NCI-H1436 (cell line): ENCODE results near the gene DCUN1D2.
"Not testable (repeated sequence)": the region's sequence is repeated elsewhere in the genome, so short reads cannot be mapped to it uniquely, and the experiment has no call there.

Source experiments
- DNase-seq: peaks from one replicate; lab custom pipeline; 2025; lab: John Stamatoyannopoulos, UW

DCUN1D2 gene

DNA sequence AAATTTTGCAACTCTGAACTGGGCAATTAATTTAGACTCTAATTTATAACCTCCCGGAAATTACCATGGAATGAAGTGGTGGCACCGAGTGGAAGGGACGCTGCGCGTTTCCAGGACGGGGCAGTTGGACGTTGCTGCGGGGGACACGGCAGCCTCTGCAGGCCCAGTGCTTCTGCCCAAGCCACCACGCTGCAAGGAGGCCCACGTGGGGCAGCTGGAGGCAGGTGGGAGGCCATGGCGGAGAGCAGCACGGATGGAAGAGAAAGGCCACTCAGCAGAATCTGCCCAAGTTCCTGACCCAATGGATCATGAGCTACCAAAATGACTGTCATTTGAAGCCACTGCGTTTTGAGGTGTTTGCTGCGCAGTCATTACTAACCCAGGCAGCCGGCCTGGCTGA, 26.0 kb downstream of the DCUN1D2 start:
- no peak for DNase-seq

DNA sequence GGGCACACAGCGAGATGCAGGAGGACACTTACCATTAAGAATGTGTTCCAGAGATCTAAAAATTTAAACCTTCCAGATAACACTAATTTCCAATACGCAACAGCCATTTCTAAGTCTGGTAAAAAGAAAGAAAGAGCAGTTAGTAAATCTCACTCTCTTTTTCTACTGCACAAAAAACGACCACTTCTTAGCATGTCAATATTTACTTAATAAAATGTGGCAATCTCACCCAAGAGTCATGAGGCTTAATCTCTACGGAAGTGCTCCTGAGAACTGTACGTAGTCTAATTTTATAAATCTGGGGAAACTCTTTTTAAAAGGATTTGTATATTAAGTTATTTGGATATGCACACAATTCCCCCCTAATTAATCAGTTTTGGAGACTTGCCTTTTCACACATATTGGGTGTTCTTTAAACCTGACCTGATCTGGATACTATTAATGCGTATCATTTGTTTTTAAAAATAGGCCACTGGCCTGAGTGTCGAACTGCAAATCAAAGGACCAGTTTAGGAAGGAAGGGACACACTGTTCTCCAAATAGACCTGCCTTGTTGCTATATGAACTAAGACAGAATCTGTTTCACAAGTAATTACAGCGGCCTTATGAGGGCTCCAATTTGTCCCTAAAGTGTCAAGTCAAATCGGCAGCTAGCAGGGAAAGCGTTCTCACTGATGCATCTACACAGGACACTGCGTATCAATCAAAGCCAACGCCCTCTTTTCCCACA, 29.3 kb downstream of the DCUN1D2 start:
- DNase-seq: no peak

DNA sequence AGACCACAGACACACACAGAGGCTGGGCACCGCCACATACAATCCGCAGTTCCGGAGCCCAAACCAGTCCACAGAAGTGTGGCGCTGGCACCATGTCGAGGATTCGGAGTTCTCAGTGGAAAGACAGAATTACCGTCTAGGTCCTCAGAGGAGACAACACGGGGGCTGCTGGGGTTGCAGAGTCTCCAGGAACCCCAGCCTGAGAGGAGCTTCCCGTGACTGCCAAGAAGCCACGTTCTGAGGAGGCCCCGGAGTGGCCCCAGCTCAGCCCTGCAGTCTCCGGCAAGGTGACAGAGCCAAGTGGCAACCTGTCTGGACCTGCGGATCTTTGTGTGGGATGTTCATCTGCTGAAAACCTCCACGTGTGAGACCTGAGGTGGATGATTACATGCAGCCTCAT, 29.9 kb downstream of the DCUN1D2 start:
- DNase-seq: no peak

DNA sequence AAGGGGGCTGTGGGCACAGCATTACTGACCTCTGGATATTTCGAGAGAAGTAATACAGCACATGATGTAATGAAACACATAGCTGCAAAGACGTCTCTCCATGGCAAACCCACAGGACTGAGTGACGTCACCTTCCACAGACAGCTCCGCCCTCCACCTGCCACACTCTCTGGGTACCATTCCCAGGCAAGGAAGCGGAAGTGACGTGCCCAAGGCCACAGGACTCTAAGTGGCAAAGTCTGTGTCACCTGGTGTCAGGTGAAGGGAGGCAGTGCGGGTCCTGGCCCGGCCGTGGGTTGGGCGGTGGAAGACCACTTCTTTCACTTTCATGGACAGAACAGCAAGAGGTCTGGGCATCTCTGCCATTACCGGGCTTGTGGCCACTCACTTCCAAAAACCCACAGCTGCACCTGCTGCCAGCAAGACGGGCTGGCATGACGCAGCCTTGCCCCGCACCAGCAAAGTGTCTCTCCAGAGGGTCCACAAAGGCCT, 30.4 kb downstream of the DCUN1D2 start:
- DNase-seq: no peak

DNA sequence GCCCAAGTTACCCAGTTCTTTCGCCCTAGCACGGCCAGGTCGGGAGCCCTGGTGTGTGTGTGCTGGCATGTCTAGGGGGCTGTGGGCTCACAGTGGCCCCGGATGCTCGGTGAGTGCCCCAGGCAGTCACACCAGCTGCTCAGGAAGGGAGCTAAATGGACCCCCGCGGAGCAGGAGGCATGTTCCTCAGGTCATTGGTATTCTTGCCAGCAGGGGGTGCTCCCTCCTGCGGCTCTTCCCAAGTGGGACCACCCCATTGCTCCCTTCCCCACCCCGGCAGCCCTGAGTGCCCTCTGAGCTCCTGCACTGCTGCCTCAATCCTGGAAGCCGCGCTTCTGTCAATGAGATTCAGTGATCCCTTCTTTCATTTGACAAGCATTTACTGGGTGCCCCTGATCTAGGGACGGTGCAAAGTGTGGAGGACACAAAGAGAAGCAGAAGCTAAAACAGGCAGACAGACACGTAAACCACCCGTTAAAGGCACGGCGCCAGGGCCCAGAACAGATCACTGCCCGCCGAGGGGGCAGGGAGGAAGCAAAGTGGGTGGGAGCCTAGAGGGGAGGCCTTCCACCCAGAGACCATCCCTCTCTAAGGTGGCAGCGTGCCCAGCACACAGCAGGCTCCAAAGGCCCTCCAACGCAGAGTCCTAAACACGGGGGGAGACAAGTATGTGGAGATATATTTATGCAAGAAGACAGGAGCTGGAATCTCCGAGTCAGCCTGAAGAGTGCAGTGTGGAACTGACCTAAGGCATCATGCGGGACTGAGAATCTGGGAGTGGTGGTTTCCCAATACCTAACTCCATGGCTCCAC, 32.1 kb downstream of the DCUN1D2 start:
- no peak for DNase-seq

DNA sequence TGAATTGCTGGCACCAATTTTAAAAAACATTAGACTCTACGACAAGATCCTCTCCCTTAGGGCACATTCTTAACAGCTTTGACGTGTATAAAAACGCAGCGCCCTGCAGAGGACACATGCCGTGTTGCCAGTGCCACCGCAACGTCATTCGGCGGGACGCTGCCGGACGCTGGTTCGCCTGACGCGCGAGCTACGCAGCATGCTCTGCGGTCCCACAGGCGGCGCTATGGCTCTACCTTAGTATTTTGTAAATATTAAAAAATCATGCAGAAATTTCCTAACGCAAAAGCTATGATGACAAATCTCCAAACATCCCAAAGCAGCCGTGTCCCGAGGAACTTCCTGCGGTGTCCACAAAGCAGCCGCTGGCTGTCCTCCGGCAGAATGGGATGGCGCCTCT, 33.0 kb downstream of the DCUN1D2 start:
- no peak for DNase-seq

DNA sequence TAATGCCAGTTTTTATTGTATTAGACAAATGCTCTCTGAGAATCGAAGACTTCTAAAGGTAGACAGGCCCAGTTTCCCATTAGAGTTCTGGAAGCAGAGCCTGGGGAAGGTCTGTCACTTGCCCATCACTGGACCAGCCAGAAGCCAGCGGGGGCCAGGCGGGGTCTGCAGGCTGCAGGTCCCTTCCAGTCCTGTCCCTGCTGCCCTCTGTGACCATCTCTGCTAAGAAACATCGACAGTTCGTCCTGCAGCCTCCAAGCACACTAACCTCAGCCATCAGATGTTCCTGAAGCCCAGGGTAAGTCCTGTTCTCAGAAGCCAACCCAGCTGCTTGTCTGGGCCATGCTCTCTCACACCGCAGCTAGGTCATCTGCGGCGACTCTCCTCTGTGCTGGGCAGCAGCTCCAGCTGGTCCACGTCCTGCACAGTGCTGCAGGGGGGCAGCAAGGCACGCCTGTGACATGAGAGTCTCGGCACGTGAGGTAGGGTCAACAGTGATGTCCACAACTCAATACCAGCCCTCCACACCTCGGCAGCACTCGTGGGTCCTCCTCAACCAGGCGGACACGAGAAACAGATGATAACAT, 34.3 kb downstream of the DCUN1D2 start:
- DNase-seq: no peak

DNA sequence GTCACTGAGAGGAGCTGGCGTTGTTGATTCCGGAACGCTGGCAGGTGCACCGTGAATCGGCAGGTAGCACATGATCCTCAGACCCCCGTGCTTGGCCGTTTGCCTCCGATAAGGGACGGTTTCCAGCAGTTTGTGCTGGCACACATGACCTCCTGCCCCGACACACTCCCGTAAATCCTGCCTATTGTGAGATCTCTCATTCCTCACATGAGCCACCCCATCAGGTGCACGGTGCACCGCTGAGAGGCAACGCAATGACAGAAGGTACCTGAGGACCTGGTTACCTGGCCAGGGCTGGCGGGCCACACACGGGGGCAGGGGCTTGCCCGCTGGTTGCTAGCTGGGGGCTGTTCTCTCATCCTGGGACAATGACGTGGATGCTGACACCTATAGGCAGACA, 35.1 kb downstream of the DCUN1D2 start:
- no peak for DNase-seq

DNA sequence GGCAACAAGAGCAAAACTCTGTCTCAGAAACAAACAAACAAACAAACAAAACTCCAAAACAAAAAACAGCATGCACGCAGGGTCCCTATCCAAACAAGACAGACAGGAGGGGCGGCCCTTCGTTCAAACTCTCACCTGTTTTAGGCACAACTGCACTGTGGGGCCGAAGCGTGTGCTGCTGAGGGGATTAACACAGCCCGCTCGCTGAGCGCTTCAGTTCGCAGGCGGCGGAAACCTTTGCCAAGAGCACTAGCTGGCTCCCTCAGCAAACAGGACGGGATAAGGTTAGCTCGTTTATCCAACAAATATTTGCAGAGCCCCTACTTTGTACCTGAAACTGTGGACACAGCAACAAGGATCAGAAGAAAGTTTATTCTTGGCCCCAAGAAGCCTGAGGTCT, 35.6 kb downstream of the DCUN1D2 start:
- no peak for DNase-seq

DNA sequence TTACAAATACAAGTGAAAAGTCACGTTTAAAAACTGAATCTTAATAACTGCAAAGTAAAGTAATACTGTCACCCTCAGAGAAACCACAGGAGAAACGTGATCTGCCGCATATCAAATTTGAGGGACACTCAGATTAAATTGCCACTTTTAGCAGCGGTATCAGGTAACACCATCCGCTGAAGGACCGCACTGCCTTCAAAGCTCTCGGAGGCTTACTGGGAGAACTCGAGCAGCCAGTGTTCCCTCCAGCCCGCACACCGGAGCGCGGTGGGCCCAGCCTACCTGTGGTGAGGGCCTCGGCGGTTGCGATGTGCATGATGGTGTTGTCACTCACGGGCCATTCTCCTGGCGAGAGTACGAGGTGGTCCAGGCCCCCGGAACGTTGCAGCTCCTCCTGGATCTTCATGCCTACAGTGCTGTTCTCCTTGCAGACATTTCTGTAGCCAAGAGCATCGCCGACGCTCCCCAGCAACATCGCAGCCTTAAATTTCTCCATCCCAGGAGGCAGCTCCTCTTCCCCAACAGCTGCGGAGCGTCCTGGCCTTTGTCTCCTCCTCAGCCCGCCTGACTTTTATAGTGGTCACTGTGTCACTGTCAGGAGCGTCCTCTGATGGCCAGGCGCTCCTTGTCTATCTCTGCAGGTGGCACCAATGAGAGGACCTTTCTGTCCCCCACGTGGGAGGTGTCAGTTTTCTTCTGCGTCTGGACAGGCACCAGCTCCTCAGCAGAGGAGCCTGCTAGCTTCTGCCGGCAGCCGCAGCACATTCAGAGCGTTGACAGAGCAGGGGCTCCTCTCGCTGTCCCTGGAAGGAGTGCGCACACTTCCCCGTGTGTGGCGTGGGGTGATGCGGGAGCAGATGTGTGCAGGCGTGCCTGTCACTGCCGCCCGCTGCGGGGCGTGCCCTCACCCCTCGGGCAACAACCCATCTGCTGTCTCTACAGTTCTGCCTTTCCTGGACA, 37.3 kb downstream of the DCUN1D2 start, which contains the start of gene ADPRHL1:
ADPRHL1 (minus strand) TSS at position 547 of the 960 bp plus-strand sequence; CDS start at position 496, 51 bp downstream.
- DNase-seq: peak; percentile 56

DNA sequence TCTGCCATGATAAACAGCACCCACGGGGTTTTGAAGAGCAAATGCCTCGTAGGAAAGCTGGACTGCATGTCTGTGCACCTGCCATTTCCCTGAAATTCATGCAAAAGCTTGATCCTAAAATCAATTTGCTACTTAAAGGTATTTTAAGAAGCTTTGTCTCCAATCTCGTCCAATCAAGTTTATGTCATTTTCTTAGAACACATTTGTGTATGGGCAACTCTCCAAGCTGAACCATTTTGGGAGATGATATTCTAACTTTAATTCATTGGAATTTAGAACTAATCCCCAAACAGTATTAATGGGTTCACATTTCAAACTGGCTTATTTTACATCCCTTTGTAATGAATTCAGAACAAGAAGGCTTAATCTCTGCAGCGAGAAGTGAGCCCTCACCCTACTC, 38.0 kb downstream of the DCUN1D2 start:
- DNase-seq: no peak

DNA sequence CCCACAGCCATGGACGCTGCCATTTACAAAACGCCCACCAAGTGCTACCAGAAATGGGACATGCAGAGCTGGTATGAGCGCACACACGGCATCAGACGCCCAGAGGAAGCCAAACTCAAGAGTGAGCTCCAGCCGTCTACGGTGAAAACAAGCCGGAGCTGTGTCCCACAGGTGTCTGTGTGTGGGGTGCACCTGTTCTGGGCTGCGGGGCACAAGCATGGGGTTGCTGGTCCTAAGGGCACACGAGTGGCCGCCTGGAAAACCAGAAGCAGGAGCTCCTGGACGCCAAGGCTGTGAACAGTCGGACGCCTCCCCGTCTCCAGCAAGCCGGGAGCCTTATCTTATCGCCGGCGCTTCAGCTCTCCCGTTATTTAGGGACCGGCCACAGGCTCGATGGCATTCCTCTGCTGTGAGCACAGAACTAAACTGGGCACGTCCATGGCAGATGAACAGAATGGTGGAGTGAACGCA, 38.5 kb downstream of the DCUN1D2 start:
- no peak for DNase-seq

DNA sequence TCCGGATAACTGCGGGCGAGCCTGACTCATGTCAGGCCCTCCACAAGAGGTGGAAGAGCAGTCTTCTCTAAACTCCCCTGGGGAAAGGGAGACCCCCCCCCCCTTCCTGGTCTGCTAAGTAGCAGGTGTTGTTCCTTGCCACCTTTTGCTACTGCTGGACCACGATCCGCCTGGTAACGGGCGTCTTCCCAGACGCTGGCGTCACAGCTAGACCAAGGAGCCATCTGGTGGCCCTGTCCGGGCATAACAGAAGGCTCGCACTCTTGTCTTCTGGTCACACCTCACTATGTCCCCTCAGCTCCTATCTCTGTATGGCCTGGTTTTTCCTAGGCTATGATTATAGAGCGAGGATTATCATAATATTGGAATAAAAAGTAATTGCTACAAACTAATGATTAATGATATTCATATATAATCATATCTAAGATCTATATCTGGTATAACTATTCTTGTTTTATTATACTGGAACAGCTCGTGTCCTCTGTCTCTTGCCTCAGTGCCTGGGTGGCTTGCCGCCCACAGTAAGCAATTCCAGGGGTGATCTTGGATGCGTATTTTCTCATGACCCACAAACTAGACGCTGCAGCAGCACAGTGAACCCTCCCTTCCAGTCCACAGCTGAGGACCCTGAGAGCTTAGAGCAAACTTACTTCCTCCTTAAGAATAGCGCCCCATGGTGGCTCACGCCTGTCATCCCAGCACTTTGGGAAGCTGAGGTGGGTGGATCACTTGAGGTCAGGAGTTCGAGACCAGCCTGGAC, 39.5 kb downstream of the DCUN1D2 start:
- not testable (repeated sequence) for DNase-seq

DNA sequence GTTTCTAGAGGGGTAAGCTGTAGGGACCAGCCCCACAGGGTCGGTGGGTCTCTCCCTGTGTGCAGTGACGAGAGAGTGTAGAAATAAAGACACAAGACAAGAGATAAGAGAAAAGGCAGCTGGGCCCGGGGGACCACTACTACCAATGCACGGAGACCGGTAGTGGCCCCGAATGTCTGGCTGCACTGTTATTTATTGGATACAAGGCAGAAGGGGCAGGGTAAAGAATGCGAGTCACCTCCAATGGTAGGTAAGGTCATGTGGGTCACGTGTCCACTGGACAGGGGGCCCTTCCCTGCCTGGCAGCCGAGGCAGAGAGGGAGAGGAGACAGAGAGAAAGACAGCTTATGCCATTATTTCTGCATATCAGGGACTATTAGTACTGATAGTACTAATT, 40.2 kb downstream of the DCUN1D2 start:
- DNase-seq: not testable (repeated sequence)

DNA sequence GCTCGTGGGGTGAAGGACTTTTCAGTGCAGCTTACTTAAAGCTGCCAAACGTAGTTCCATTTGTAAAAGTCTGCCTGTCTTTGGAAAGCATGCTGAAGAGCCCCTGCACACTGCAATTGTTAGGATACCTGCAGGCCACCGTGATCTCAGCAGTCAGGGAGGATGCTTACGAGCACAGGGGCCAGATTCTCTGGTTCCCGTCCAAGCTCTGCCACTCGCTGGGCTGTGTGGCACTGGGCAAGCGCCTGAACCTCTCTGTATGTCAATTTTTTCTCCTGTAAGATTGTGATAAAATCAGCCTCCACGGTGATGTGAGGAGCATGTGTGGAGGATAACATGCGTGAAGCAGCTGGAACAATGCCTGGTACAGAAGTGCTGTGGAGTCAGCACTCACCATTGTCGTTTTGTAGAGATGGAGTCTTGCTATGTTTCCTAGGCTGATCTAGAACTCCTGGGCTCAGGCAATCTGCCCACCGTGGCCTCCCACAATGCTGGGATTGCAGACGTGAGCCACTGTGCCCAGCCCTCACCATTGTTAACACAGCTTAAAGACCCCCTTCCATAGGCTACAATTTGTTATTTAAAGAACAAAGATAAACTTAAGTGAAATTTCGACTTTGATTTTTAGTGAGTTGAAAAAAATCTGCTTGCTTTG, 40.7 kb downstream of the DCUN1D2 start:
- no peak for DNase-seq

DNA sequence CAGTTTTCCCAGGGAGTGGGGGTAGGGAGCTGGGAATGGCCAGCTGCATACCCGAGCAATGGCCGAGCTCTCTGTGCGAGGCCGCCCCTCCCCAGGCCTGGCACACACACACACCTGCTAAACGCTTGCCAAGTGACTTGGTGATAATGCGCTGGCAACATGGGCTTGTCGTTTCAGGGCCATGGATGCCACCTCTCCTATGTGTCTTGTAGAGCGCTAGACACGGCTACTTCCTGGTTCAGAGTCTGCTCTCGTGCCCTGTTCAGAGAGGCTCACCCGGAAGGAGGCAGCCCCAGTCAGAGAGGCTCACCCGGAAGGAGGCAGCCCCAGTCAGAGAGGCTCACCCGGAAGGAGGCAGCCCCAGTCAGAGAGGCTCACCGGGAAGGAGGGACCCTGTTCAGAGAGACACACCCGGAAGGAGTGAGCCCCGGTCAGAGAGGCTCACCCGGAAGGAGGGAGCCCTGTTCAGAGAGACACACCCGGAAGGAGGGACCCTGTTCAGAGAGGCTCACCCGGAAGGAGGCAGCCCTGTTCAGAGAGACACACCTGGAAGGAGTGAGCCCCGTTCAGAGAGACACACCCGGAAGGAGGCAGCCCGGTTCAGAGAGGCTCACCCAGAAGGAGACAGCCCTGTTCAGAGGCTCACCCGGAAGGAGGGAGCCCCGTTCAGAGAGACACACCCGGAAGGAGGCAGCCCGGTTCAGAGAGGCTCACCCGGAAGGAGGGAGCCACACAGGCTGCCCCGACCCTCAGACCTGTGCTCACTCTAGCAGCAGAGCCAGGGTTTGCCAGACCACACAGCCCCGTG, 41.4 kb downstream of the DCUN1D2 start:
- peak; percentile 97 for DNase-seq

DNA sequence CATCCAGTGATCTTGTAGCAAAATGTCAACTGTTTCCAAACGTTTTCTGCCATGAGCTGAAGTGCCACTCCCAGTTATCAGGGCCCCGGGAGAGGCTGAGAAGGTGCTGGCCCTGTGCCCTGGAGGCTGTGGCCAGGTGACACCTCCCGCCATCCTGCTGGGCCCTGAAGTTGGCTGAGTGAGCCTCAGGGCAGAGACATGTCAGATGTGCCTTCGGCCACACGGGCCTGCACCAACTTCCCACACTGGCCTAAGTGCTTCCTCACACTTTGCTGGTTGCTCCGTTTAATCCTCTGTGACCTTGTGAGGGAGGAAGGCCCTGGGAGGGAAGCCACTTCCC, 42.0 kb downstream of the DCUN1D2 start:
- DNase-seq: no peak

DNA sequence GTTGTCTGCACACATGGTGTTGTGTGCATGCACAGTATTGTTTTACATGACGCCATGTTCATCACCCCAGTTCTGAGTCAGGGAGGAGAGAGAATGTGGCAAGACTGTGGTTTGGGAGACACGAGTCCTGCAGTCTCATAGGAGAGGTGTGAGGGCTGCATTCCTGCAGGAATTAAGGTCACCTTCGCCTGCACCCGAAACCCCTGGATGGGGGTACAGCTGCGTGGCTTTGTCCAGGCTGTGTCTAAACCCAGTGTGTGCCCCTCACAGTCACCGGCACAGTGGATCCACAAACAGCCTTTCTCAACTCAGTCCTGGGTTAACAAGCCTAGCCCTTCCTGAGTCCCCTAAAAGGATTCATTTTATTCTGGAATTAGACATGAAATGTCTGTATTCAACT, 42.9 kb downstream of the DCUN1D2 start:
- no peak for DNase-seq

DNA sequence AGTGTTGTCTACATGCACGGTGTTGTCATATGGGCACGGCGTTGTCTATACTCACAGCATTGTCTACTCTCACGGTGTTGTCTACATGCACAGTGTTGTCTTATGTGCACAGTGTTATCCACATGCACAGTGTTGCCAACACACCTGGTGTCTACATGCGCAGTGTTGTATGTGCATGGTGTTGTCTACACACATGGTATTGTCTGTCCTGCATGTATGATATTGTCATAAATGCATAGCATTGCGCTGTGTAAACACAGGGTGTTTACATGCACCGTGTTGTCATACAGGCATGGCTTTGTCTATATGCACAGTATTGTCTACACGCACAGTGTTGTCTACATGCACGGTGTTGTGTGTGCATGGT, 44.0 kb downstream of the DCUN1D2 start:
- DNase-seq: no peak
